T47D (cell line): ENCODE results near the gene VASH2.

Experiments used
- DNase-seq, 2 experiments: peaks; one replicate each; pipeline versions ENCODE4 v3.0.0 to v3.0.0-alpha.2; 2011 to 2012; ENCODE audit warnings: low read depth in 1 of 2, low spot score in 1 of 2
- JUND ChIP-seq: IDR thresholded peaks from 2 replicates; pipeline ENCODE4 v1.6.1; 2012; ENCODE audit warnings: low read depth
- in situ Hi-C: cut with HindIII; loops from 2 replicates; pipeline ENCODE4 v1.10.0; 2016; ENCODE audit warnings: low sequenced_read_pairs, low pct_unique_long_range_greater_than_20kb

The VASH2 gene

DNA sequence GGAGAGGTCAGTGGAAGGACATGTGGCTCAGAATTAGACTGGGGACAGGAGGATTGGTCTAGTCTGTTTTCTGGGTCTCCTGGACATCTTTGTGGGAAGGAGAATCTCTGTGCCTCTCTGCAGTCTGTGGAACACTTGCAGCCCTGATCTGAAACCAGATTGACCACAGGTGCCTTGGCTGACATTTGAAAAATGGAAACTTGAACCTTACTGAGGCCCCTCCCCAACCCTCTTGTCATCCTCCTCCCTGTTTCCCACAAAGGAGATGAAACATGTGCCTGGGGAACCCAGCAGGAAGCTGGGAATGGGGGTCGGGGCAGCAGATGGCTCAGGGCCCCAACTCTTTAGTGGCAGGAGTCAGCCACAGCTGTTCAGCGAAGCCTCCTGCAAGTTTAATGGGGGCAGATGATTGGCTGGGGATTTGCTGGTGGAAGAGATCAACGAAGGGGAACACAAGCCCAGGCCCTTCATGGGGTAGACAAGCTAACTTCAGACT, 18.1 kb downstream of the VASH2 start:
- in situ Hi-C loops, result no loop called here
- no peak for TF ChIP-seq JUND
- no peak for DNase-seq

DNA sequence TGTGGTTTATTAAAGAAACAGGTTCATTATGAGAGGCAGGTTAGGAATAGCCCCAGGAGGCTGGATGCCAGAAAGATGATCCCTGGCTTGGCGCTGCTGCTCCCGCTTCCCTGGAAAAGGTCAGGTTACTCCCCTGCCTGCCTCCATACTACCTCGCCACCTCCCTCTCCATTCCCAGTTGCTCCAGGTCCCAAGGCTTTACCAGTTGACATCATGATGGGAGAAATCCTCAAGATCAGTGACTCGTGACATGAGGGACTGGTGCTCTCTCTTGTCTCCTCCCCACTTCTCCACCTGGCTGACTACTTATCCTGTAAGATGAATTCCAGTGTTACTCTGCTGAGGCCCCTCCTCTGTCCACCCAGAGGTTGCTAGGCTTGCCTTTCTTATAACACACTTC, 19.7 kb downstream of the VASH2 start:
- no peak for DNase-seq
- TF ChIP-seq JUND, result no peak
- in situ Hi-C loops, result no loop called here

DNA sequence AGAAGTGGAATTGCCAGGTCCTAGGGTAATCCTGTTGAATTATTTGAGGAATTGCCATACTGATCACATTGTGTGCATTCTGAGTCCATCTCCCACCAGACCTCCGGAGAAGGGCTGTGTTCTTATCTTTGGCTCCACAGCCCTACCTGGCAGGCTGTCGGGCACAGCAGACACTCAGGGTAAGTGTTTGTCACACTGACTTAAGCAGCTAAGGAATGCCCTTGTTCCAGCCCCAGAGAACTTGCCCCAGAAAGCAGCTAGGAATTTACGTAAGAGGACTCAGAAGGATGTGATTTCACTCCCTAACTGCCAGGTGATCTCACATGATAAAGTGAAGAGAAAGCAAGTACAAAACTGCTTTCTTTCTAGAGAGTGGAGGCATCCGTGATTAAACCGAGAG, 21.0 kb downstream of the VASH2 start:
- no peak for DNase-seq
- in situ Hi-C loops, result no loop called here
- TF ChIP-seq JUND, result no peak

DNA sequence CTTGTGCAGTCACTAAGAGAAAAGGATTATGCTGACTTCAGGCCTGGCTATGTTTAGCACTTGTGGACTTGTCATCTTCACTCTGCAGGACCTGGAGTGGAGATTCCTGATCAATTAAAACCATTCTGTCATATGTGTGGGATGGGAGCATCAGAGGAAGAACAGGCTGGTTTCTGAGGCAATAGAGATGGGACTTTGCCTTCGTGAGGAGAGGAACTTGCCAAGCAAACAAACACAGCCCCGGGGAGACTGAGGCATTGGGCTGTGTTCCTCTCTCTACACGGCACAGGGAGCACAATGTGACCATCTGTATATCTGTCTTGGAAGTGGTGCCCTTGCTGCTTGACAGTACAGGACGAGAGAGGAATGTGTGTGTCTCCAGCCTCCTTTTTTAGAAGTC, 23.1 kb downstream of the VASH2 start:
- in situ Hi-C loops, result no loop called here

DNA sequence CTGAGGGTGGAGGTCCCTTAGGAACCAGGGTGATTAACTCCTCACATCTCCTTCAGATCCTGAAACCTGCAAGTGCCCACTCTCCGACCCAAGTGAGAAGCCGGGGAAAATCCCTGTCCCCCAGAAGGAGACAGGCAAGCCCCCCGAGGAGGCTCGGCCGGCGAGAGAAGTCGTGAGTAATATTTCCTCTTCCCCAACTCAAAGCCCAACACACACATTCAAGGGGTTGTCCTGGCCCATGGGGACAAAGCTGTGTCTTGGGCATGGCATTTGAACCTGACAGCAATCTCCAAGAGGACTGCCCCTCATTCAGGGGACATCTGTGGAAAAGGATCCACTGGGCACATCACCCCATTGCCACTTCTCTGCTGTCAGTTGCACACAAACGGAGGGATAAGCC, 23.6 kb downstream of the VASH2 start:
- in situ Hi-C loops, result no loop called here
- DNase-seq, result no peak
- TF ChIP-seq JUND, result no peak

More for the DNA sequence above, 23.1 kb downstream of the VASH2 start:
- TF ChIP-seq JUND, result no peak
- DNase-seq, result no peak

DNA sequence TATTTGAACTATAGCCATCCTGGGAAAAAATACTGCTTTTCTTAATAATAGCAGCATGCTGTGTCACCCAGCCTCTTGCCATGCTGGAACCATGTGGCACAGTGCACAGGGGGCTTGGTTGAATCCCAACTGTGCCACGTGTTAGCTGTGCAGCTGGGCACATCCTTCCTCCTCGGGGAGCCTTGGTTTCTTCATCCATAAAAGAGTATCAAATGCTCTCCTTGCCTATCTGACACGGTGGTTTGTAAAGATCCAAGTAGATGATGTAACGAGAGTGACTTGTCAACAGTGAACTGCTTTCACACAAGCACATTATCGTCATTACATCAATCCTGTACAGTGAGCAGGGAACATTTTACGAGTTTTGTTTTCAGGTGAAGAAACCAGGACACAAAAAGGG, 24.4 kb downstream of the VASH2 start:
- no peak for DNase-seq
- in situ Hi-C loops, result no loop called here

DNA sequence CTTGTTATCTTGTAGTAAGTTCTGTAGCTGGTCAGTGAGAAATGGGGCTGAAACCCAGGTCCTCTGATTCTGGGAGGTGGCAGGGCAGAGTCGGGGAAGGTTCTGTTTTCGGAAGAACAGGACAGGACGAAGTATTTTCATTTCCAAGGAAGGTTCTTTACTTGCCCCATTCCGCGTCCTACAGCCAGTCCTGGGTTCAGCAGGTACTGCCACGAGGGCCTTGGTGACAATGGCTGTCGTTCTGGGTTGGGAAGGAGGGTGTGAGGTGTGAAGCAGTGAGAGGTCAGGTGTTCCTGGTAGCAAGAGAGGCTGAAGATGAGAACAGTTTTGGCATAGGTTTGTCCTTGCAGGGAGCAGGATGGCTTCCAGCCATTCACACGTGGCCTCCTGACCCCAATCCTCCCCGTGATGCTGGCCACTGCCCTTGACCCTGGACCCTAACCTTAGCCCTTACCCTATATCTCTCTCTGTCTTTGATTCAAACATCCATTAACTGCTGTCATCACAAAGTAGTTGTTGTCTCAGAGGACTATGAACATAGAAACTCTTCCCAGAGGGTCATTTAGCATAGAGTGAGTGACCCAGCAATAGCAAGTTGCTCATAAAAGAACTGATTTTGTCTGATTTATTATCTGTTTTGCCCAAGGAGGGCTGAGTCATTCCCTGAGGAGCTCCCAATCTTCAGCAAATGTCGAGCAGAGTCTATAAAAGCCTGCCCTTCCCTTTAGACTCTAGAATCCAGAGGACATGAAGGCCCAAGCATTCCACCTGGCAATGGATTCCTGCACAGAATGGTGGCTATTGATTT, 25.0 kb downstream of the VASH2 start:
- no peak for DNase-seq
- in situ Hi-C loops, result no loop called here
- no peak for TF ChIP-seq JUND

More for the DNA sequence above, 24.4 kb downstream of the VASH2 start:
- no peak for TF ChIP-seq JUND

DNA sequence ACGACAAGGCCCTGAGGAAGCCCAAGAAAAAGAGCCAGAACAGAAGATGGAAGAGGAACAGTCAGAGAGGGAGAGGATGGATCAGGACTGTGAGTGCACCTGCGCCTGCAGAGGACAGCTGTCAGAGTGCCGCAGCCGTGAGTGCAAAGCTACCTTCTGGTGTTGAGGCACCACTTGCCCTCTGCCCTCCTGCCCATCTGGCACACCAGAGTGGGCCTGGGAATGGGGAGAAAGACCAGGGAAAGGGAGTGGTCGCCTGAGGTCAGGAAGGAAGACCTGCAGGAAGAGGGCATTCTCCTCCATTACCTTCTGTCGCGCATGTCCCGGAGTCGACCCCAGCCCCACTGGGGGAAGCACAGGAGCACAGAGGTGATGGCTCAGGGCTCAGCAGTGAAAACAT, 26.2 kb downstream of the VASH2 start:
- in situ Hi-C loops, result no loop called here
- no peak for DNase-seq

DNA sequence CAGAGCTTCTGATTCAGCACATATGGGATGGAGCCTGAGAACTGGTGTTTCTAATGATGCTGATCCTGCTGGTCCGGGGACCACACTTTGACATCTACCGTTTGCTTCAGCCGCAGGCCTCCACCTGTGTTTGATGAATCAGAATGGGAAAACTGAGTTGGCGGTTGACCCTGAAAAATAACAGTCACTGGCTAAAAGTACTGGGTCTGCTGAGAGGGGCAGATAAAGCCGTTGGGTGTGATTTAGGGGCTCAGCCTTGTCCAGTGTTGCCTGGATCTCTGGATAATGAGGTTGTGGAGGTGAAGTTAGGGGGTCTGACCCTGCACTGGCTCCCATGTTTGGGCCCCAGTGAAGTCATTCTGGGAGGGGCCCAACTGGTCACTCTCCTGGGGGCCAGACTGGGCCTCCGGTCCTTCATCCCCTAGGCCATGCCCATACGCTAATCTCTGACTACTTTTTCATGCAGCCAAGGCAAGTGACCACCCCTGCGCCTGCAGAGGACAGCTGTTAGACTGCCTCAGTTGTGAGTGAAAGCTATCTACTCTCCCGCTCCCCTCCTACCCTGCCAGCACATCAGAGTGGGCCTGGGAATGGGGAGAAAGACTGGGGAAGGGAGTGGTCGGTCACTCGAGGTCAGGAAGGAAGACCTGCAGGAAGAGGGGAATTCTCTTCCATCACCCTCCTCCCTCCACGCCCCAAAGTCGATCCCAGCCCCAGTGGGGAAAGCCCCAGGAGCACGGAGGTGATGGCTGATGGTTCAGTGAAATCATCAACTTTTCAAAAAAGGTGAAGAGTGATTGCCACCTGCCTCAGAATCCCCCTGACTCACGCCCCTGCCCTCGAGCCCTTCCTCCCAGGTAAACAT, 27.7 kb downstream of the VASH2 start:
- DNase-seq, result no peak
- TF ChIP-seq JUND, result no peak
- in situ Hi-C loops, result no loop called here

More for the DNA sequence above, 26.2 kb downstream of the VASH2 start:
- TF ChIP-seq JUND, result no peak

DNA sequence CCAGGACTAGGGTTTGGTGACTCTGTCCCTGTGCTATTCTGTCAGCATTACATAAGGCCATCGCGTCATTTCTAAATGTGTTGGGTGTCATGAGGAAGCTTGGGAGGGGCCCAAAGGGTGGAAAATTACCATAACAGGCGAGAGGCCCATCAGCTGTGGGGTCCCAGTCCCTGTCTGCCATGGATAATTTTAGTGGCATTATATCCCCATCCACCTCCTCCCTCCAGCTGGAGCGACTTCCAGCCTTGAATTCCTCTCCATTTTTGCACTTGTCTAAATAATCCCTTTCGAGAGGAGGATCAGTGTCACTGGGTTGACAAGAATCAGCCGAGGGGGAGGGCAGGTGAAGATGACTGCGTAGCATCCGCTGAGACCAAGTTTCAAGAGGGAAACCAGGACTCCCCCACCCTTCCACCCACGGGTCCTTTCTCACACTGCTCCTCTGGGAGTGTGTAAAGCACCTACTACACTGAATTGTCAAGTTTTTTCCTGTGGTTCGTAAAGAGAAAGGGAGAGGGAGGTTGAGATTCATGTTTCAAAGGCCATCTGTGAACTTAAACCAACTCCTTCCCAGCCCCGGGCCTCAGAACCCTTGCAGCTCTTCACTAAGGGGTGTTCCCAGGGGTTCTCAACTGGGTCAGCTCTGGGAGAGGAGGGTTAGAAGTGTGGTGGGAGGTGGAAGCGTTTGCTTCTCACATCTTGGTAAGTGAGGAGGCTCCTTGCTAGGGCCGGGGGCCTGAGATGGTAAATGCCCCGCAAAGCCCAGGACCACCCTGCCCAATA, 29.2 kb downstream of the VASH2 start:
- in situ Hi-C loops, result no loop called here
- no peak for TF ChIP-seq JUND
- DNase-seq, result no peak

DNA sequence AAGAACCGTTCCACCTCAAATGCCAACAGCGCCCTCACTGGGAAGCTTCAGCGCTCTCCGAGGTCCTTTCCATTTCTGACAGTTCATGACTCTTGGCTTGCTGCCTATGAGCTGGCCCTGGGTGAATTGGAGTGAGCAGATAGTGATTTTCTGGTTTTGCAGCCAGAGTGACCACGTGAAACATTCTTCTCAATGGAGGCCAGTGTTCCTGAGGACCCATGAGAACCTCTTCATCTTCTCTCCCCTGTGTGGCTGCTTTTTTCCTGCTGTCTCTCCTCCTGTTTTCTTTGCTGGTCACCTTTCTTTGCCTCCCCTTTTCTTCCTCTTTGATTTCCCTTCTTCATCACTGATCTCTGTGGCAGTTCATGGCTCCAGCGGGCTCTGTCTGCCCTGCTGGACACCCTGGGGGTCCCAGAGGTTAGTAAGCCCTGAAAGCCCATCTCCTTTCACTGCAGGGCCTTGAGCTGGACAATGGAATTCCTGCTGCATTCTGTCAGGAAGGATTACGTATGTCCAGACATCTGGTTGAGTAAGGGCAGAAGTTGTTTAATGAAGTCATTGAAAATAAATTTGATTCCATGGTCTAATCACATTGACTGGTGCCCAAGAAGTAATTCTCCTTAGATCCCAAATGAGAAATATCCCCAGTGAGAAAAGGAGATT, 29.9 kb downstream of the VASH2 start:
- TF ChIP-seq JUND, result no peak
- peak in 1 of 2 experiments; percentile 58 for DNase-seq
- in situ Hi-C loops, result no loop called here

DNA sequence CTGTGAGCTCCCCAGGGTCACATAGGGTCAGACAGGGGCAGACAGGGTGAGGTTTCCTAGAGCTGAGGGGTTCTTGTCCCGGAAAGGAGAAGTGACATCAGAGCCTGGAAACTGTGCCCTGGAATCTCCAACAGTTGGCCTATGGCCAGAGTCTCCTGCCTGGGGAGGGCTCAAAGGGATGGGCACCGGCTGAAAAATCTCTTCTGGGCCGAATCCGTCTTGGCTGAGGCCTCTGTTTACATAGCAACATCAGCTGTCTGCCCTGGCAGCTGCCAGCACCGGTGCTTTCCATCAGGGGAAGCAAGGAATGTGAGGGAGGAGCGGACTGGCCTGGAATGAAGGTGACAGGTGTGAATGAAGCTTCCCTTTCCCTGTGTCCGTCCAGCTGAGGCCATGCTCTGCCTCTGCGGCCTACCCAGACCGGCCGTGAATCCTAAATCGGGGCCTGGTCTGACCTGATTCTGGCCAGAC, 30.7 kb downstream of the VASH2 start:
- peak in 1 of 2 experiments; percentile 85 for DNase-seq
- in situ Hi-C loops, result no loop called here
- no peak for TF ChIP-seq JUND
